ENCODE data around the gene ADGRL1.
"Not testable (repeated sequence)": the region's sequence is repeated elsewhere in the genome, so short reads cannot be mapped to it uniquely, and the experiment has no call there.

The ADGRL1 gene

GRCh38 chr19:14161305-14161704, 44.7 kb downstream of the ADGRL1 start:
- no peak for DNase-seq (ENCODE audit: low read depth in 2 of 2)

GRCh38 chr19:14160017-14160703, 45.8 kb downstream of the ADGRL1 start:
- DNase-seq (ENCODE audit: low read depth in 2 of 2): no peak

GRCh38 chr19:14159059-14159458, 46.9 kb downstream of the ADGRL1 start:
- no peak for DNase-seq (ENCODE audit: low read depth in 2 of 2)

GRCh38 chr19:14158276-14159023, 47.5 kb downstream of the ADGRL1 start:
- DNase-seq (ENCODE audit: low read depth in 2 of 2): no peak

- no peak for DNase-seq (ENCODE audit: low read depth in 2 of 2)
These were observed 48.8 kb downstream of the ADGRL1 start for GRCh38 chr19:14156971-14157717.

GRCh38 chr19:14156122-14156521, 49.8 kb downstream of the ADGRL1 start:
- no peak for DNase-seq (ENCODE audit: low read depth in 2 of 2)

- DNase-seq (ENCODE audit: low read depth in 2 of 2): no peak
These were observed 50.6 kb downstream of the ADGRL1 start for GRCh38 chr19:14155371-14155770.

- no peak for DNase-seq (ENCODE audit: low read depth in 2 of 2)
These were observed 53.3 kb downstream of the ADGRL1 start for GRCh38 chr19:14152713-14153112.

GRCh38 chr19:14150770-14151661, 55.0 kb downstream of the ADGRL1 start:
- no peak for DNase-seq (ENCODE audit: low read depth in 2 of 2)

- DNase-seq (ENCODE audit: low read depth in 2 of 2): no peak
These were observed 55.8 kb downstream of the ADGRL1 start for GRCh38 chr19:14150041-14150769.

- peak; percentile 18 to 19 for DNase-seq (ENCODE audit: low read depth in 2 of 2)
These were observed 56.4 kb downstream of the ADGRL1 start for GRCh38 chr19:14149509-14149994.

GRCh38 chr19:14148751-14149410, 57.1 kb downstream of the ADGRL1 start:
- no peak for DNase-seq (ENCODE audit: low read depth in 2 of 2)

GRCh38 chr19:14147797-14148605, 58.0 kb downstream of the ADGRL1 start:
- peak in 1 of 2 experiments; percentile 33 for DNase-seq (ENCODE audit: low read depth in 2 of 2)

- no peak for DNase-seq (ENCODE audit: low read depth in 2 of 2)
These were observed 59.2 kb downstream of the ADGRL1 start for GRCh38 chr19:14146789-14147216.

GRCh38 chr19:14146169-14146568, 59.8 kb downstream of the ADGRL1 start:
- not testable (repeated sequence) for DNase-seq (ENCODE audit: low read depth in 2 of 2)

- DNase-seq (ENCODE audit: low read depth in 2 of 2): no peak
These were observed 60.6 kb downstream of the ADGRL1 start for GRCh38 chr19:14145381-14145780.

GRCh38 chr19:14142262-14143190, 63.4 kb downstream of the ADGRL1 start:
- no peak for DNase-seq (ENCODE audit: low read depth in 2 of 2)

GRCh38 chr19:14141041-14141440, 64.9 kb downstream of the ADGRL1 start:
- DNase-seq (ENCODE audit: low read depth in 2 of 2): no peak
